Neural progenitor cell (in vitro differentiated cells): Measurements from ENCODE around the gene ITFG1. TPM values are rescaled to one million over a fixed set of nuclear protein-coding genes. Genes with fewer than 3 reads are reported as not detected.
A peak's percentile ranks its signal among the peaks of the same experiment; 100 is the strongest.

Experiments used
- DNase-seq: peaks from one replicate; pipeline ENCODE4 v3.0.0-alpha.2; 2016; ENCODE audit warnings: low spot score
- H2AFZ ChIP-seq: fragments of 200-600 bp; sonication (generic); replicated peaks from 2 replicates; pipeline ENCODE4 v1.6.1; 2016; ENCODE audit warnings: antibody characterized with exemption
- H3F3A ChIP-seq: fragments of 200-600 bp; sonication (generic); 2 replicates; pipeline ENCODE4 v1.6.1; 2016; ENCODE audit warnings: antibody characterized with exemption, low read depth
- H3K27ac ChIP-seq: fragments of 200-600 bp; sonication (generic); 2 replicates; pipeline ENCODE4 v1.5.1; 2016; ENCODE audit warnings: mild to moderate bottlenecking
- H3K27me3 ChIP-seq: fragments of 200-600 bp; sonication (generic); 2 replicates; pipeline ENCODE4 v1.6.1; 2016; ENCODE audit warnings: mild to moderate bottlenecking, moderate library complexity
- H3K36me3 ChIP-seq: fragments of 200-600 bp; sonication (generic); 2 replicates; pipeline ENCODE4 v1.5.1; 2016
- H3K4me1 ChIP-seq: fragments of 200-600 bp; sonication (generic); 2 replicates; pipeline ENCODE4 v1.6.1; 2016; ENCODE audit warnings: mixed run types
- H3K4me2 ChIP-seq: fragments of 200-600 bp; sonication (generic); 2 replicates; pipeline ENCODE4 v1.6.1; 2016
- H3K4me3 ChIP-seq: fragments of 200-600 bp; sonication (generic); 2 replicates; pipeline ENCODE4 v1.5.1; 2016
- H3K79me2 ChIP-seq: fragments of 200-600 bp; sonication (generic); 2 replicates; pipeline ENCODE4 v1.6.1; 2016; ENCODE audit warnings: low read depth
- H3K9ac ChIP-seq: fragments of 200-600 bp; sonication (generic); 2 replicates; pipeline ENCODE4 v1.6.1; 2016
- H3K9me3 ChIP-seq: fragments of 200-600 bp; sonication (generic); 2 replicates; pipeline ENCODE4 v1.5.1; 2016; ENCODE audit warnings: low read depth
- H4K20me1 ChIP-seq: fragments of 200-600 bp; sonication (generic); 2 replicates; pipeline ENCODE4 v1.6.1; 2016; ENCODE audit warnings: low read depth
- H3K27ac Mint-ChIP-seq: 3 replicates; pipeline ENCODE4 v1.8.0; 2021; ENCODE audit warnings: mixed read lengths
- H3K27me3 Mint-ChIP-seq: 2 replicates; pipeline ENCODE4 v1.8.0; 2022; ENCODE audit warnings: low read depth, mild to moderate bottlenecking, inconsistent platforms, moderate library complexity, mixed read lengths; ENCODE audit not compliant: insufficient read depth
- H3K36me3 Mint-ChIP-seq: 3 replicates; pipeline ENCODE4 v1.8.0; 2021; ENCODE audit warnings: mixed read lengths
- H3K4me1 Mint-ChIP-seq: 3 replicates; pipeline ENCODE4 v1.8.0; 2021; ENCODE audit warnings: mixed read lengths
- H3K4me3 Mint-ChIP-seq: 3 replicates; pipeline ENCODE4 v1.8.0; 2021; ENCODE audit warnings: mild to moderate bottlenecking, moderate library complexity, mixed read lengths
- H3K9me3 Mint-ChIP-seq: 3 replicates; pipeline ENCODE4 v1.8.0; 2020; ENCODE audit warnings: mixed read lengths
- EZH2 ChIP-seq: fragments of 200-600 bp; sonication (generic); IDR thresholded peaks from 2 replicates; pipeline ENCODE4 v1.6.1; 2017; ENCODE audit warnings: antibody characterized with exemption, mild to moderate bottlenecking, moderate library complexity
- EZH2phosphoT487 ChIP-seq: fragments of 200-600 bp; sonication (generic); IDR thresholded peaks from 2 replicates; pipeline ENCODE4 v1.6.1; 2017; ENCODE audit warnings: antibody characterized with exemption
- total RNA-seq: library from RNA; depleted of rRNA; stranded (reverse); fragments of >200 nt; gene quantifications from 2 replicates; pipeline ENCODE4 v1.2.3, GENCODE V29; 2015; ENCODE audit warnings: low replicate concordance
- TF ChIP-seq, protein P1 (sequence below): fragments of 200-600 bp; sonication (generic); IDR thresholded peaks from 2 replicates; pipeline ENCODE4 v1.5.1; 2017; ENCODE audit warnings: antibody characterized with exemption, mild to moderate bottlenecking

ITFG1 gene
- total RNA-seq, 1 donor from 2014 or later: 61.8 TPM

DNA sequence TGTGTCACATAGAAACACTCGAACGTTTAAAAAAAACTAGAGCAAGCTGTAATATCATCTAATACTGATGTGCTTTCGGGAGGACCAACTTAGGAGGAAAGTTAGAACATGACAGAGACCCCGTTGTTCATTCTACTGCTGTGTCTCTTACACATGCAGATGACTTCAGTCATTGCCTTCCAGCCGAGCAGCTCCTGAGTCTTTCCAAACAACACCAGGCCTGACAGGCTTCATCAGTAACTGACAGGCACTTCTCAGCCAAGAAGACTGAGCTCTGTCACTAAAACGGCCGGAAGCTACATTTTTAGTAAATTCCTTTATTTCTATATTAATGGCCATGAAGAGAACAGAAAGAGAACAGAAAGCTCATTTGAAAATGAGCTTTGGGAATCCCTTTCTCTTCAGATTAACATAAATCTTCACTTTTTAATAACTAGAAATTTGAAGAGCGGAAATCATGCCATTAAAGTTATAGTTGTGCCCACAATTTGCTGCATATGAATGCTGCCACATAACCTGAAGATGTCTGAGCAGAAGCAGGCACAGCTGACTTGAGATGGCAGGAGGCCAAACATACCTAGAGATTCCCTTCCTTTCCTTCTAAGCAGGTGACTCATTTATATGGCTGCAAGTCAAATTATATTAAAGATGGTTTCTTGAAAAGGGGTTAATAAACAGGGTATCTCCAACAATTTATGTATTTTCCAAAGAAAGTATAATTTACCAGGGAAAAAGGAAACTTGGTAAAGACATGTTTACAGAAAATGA lies 148.9 kb downstream of the ITFG1 start:
- no peaks in the 10 kb centered on the region for H4K20me1 ChIP-seq
- H3K9me3 Mint-ChIP-seq: no peaks in the 10 kb centered on the region
- peaks cover 3% of the 10 kb centered on the region for H3K36me3 Mint-ChIP-seq
- no peak overlapping the region for H3K27ac Mint-ChIP-seq
- peaks cover 3% of the 10 kb centered on the region for H3K36me3 ChIP-seq
- no peak overlapping the region for H3K4me3 Mint-ChIP-seq
- no peak overlapping the region for H3K9ac ChIP-seq
- no peak overlapping the region for H3K4me3 ChIP-seq
- no peak overlapping the region for H3K4me2 ChIP-seq
- H3K27me3 ChIP-seq: no peaks in the 10 kb centered on the region
- H3K27ac ChIP-seq: no peak overlapping the region
- H3K79me2 ChIP-seq: no peaks in the 10 kb centered on the region
- peaks cover 11% of the 10 kb centered on the region for H3K4me1 Mint-ChIP-seq
- TF ChIP-seq EZH2phosphoT487 (no peak), EZH2 (no peak)
- TF ChIP-seq, protein P1, sequence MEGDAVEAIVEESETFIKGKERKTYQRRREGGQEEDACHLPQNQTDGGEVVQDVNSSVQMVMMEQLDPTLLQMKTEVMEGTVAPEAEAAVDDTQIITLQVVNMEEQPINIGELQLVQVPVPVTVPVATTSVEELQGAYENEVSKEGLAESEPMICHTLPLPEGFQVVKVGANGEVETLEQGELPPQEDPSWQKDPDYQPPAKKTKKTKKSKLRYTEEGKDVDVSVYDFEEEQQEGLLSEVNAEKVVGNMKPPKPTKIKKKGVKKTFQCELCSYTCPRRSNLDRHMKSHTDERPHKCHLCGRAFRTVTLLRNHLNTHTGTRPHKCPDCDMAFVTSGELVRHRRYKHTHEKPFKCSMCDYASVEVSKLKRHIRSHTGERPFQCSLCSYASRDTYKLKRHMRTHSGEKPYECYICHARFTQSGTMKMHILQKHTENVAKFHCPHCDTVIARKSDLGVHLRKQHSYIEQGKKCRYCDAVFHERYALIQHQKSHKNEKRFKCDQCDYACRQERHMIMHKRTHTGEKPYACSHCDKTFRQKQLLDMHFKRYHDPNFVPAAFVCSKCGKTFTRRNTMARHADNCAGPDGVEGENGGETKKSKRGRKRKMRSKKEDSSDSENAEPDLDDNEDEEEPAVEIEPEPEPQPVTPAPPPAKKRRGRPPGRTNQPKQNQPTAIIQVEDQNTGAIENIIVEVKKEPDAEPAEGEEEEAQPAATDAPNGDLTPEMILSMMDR: no peak
- no peaks in the 10 kb centered on the region for H3K9me3 ChIP-seq
- no peak overlapping the region for H2AFZ ChIP-seq
- no peaks in the 10 kb centered on the region for H3K27me3 Mint-ChIP-seq
- H3F3A ChIP-seq: no peaks in the 10 kb centered on the region
- H3K4me1 ChIP-seq: no peaks in the 10 kb centered on the region
- peak; percentile 20 for DNase-seq

DNA sequence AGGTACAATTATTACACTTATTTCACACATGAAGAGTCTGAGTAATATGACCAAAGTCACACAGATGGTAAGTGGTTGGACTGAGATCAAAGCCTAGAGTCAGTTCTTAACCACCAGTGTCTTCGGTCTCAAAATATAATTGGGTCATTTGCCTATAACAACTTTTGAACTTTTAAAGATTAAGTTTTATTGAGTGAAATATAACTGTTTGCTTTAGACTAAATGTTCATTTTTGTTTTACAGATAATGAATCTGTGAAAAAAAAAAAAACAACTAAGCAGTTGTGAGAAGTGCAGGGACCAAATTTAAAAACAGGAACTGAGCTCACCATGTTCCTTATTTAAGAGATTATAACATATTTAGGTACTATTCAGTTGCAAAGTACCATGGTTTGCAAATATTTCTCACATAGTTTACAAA lies 150.1 kb downstream of the ITFG1 start:
- H3K36me3 Mint-ChIP-seq: peaks cover 3% of the 10 kb centered on the region
- H3K4me1 Mint-ChIP-seq: peaks cover 7% of the 10 kb centered on the region
- no peaks in the 10 kb centered on the region for H3K27me3 Mint-ChIP-seq
- no peaks in the 10 kb centered on the region for H3K79me2 ChIP-seq
- no peak overlapping the region for H2AFZ ChIP-seq
- no peak for DNase-seq
- H3K4me1 ChIP-seq: no peaks in the 10 kb centered on the region
- peaks cover 3% of the 10 kb centered on the region for H3K36me3 ChIP-seq
- no peaks in the 10 kb centered on the region for H3K9me3 ChIP-seq
- no peak overlapping the region for H3K27ac ChIP-seq
- TF ChIP-seq EZH2phosphoT487 (no peak), EZH2 (no peak)
- TF ChIP-seq, protein P1: no peak
- H4K20me1 ChIP-seq: no peaks in the 10 kb centered on the region
- H3K9me3 Mint-ChIP-seq: no peaks in the 10 kb centered on the region
- no peak overlapping the region for H3K27ac Mint-ChIP-seq
- H3K9ac ChIP-seq: no peak overlapping the region
- H3K4me3 Mint-ChIP-seq: no peak overlapping the region
- no peak overlapping the region for H3K4me3 ChIP-seq
- no peaks in the 10 kb centered on the region for H3K27me3 ChIP-seq
- H3K4me2 ChIP-seq: no peak overlapping the region
- no peaks in the 10 kb centered on the region for H3F3A ChIP-seq

DNA sequence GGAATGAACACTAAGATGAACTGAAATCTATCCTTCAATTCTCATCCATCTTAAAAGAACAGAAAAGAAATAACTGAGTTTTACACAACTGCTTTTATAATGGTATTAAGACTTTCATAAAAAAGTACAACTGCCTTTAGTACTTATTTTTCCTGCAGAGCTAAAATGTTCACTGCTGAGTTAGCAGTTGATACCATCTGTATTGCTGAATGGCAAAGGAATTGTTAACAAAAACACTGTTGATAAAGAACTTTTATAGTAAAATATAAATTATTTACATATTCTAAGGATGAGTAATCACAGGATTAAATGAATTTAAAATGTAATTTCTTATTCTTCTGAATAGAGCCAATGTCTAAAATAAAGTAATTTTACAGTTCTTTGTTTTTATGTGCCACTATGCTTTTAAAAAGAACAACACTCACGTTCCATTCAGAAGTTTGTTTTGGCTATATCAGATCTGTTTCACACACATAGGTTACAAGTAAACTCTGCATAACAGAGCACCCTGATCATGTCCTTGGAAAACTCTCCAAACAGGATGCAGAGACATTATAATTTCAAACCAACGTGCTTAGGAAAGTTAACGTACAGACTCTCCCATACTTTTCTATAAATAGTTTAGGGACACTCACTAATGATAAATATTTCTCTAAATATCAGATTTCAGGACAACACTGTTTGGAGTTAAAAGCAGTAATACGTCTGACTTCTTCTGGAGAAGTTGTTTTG lies 151.1 kb downstream of the ITFG1 start:
- no peak overlapping the region for H3K4me3 ChIP-seq
- no peaks in the 10 kb centered on the region for H3F3A ChIP-seq
- no peak overlapping the region for H3K4me2 ChIP-seq
- no peaks in the 10 kb centered on the region for H3K27me3 Mint-ChIP-seq
- H3K9me3 Mint-ChIP-seq: no peaks in the 10 kb centered on the region
- no peaks in the 10 kb centered on the region for H3K9me3 ChIP-seq
- peaks cover 7% of the 10 kb centered on the region for H3K4me1 Mint-ChIP-seq
- TF ChIP-seq EZH2phosphoT487: no peak
- TF ChIP-seq, protein P1: no peak
- no peak for TF ChIP-seq EZH2
- H3K27ac ChIP-seq: no peak overlapping the region
- H2AFZ ChIP-seq: no peak overlapping the region
- no peaks in the 10 kb centered on the region for H3K27me3 ChIP-seq
- peaks cover 3% of the 10 kb centered on the region for H3K36me3 Mint-ChIP-seq
- H3K36me3 ChIP-seq: peaks cover 3% of the 10 kb centered on the region
- H3K79me2 ChIP-seq: no peaks in the 10 kb centered on the region
- H3K9ac ChIP-seq: no peak overlapping the region
- DNase-seq: no peak
- H4K20me1 ChIP-seq: no peaks in the 10 kb centered on the region
- no peak overlapping the region for H3K27ac Mint-ChIP-seq
- no peak overlapping the region for H3K4me3 Mint-ChIP-seq
- H3K4me1 ChIP-seq: no peaks in the 10 kb centered on the region
